HG03280 (cell line): Measurements from ENCODE around the gene FEM1C.

Experiments
- ATAC-seq: cut with Tn5 transposase; IDR thresholded peaks from one replicate; pipeline ENCODE4 v1.9.1; 2021; ENCODE audit warnings: mild to moderate bottlenecking, moderate library complexity; ENCODE audit not compliant: unreplicated experiment

Gene FEM1C

GRCh38 chr5:115544436-115545350 lies at the start of gene FEM1C:
Gene FEM1C, minus strand, starts transcription at chr5:115544775. Its CDS starts 1,282 bp downstream, at chr5:115543493.
- peak; percentile 96 for ATAC-seq

- ATAC-seq: no peak
These were observed 44.5 kb upstream of the FEM1C start for GRCh38 chr5:115589043-115589442.

- ATAC-seq: no peak
These were observed 44.1 kb upstream of the FEM1C start for GRCh38 chr5:115588640-115589039.

DNA sequence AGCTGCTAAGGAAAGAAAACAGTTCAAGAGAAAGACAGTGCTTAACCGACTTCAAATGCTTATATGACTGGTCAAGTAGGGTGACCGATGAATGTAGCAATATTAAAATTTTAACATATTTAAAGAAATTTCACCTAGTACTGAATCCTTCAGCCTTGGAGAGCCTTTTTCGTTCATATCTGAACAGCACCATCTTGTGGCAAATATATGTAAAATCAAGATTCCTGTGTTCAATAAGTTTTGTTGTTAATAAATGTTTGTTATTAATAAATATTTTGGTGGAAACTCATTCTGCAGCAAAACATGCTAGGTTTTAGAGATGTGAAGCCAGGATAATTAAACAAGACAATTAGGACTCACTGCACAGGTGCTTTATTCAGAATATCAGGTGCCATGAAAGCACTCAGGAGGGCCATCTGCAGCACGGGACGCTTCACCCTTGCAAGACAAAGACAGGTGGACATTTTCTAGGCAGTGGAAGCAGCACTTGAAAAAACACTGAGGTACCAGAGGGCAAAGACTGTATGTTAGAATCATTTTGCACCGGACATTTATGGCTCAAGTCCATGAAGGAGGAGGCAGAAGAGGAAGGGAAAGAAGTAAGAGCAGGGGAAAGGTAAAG lies 42.1 kb upstream of the FEM1C start:
- no peak for ATAC-seq

DNA sequence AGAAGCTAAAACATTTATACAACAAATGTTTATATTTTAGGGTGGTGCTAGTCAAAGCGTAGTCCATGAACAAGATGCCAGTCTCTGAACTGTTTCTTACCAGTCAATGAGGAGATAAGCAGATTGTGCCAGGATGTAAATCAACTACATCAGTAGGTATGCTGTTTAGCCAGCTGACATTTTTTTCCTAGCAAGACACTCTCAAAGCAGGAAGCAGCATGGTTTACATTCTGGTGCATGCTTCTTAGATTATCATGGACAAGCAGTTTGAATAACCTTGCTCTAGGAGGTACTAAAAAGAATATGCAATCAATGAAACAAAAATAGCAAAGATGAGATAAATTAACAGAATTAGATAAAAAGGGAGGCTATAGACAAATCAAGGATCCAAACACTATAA lies 40.7 kb upstream of the FEM1C start:
- ATAC-seq: no peak

- ATAC-seq: no peak
These were observed 39.9 kb upstream of the FEM1C start for GRCh38 chr5:115584501-115584900.

DNA sequence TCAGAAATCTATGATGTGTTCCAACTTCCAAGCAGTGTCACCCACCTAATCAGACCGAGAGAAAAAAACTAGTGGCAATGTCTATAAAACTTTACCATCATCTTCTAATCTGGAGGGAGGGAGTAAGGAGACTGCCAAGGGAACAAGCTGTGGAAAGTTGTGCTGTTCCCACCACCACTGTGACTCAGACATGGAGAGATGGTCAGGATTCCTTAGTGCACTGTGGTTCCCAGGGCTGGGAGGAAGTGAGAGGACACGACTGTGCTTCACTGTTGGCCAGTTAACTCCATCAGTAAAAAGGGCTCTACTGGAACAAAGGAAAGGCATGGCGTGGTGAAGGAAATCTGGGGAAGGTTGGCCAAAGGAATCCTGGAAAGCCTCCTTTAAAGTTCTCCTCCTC lies 38.9 kb upstream of the FEM1C start:
- no peak for ATAC-seq

DNA sequence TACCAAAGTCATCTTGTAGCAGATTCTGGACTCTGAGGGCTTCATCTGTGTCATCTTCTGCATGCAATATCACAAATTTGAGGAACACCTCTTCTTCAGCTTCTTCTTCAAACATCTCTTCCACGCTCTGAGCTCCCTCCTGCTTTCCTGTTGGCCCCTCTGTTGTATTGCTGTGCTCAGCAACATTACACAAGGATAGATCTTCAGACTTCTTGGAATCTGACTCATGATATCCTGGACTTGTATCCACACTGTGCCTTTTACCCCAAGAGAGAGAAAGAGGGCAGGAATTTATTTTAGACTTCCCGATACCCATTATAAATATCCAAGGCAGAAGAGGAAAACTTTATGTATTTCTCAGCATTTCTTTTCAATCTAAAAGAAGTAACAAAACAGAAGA lies 36.4 kb upstream of the FEM1C start:
- no peak for ATAC-seq

DNA sequence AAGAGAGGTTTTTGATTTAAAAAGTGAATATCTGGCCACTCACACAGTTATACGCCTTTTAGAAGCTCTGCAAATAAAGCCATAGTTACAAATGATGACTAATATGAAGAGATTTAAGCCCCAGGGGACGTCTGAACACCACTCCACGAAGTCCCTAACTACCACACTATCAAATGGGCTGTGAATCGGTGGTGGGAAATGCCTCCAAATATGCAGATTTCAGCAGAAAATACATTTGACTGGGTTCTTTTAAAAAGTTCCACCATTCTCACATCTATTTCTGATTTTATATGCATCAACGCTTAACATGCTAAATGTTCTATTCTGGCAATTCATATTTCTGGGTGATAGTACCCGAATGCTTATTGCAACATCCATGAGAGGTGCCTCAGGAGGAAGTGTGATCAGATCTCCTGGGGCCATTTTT lies 35.2 kb upstream of the FEM1C start:
- ATAC-seq: peak; percentile 38

GRCh38 chr5:115579216-115579615 lies 34.6 kb upstream of the FEM1C start:
- no peak for ATAC-seq

- peak; percentile 58 for ATAC-seq
These were observed 34.1 kb upstream of the FEM1C start for GRCh38 chr5:115578657-115579056.

DNA sequence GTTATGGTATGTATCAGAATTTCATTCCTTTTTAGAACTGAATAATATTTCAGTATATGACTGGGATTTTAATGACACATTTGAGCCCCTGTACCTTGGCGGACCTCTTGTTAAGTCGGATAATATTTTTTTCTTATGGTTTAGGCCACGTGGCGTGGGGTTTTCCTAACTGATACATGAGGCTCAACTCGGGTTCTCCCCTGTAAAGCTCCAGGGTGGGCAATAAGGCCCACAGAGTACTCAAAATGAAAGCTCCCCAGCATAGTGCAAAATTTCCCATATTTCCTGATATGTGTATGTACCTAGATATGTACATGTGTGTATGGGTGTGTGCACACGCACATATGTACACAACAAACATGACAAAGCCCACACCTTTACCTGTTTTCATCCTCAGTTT lies 33.2 kb upstream of the FEM1C start:
- no peak for ATAC-seq

GRCh38 chr5:115577329-115577728 lies 32.8 kb upstream of the FEM1C start:
- no peak for ATAC-seq

DNA sequence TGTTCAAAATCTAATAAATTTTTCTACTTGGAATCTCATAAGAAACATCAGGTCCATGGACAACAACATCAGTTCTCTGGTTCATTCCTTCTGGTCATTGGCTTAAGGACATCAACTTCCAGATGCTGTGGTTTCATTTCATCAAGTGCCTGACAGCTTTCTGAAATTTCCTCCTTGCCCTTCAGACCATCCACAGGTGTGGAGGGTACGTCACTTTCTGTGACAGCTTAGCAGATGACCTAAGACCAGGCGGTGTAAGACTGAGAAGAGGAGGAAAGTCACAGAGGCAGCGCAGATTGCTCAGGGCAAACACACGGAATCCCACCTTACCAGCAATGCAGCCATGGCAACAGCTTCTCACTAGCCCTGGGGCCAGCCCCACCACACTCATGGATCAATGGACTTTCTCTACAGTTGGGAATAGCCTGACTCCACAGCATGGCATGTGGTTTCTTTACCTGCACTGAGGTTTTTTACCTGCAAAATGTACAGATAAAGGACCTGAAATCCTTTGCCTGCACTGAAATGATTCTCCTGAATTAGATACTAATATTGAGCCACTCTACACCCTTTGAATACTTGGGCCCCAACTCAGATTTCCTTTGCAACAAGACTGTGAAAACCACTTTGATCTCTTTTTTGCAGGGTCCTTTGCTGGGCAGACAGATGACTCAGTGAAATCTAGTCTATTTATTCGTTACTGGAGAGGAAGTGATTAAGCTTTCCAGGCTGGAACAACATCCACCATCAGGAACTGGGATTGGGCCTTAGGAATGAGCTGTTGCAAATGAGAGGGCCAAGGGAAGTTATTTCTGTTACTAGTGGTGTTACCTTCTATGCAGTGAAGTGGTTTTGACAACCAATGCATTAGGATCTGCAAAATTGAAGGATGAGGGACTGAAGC lies 30.8 kb upstream of the FEM1C start:
- peak; percentile 56 for ATAC-seq

GRCh38 chr5:115573133-115573532 lies 28.6 kb upstream of the FEM1C start:
- no peak for ATAC-seq

GRCh38 chr5:115571441-115571878 lies 26.9 kb upstream of the FEM1C start:
- no peak for ATAC-seq

- no peak for ATAC-seq
These were observed 24.1 kb upstream of the FEM1C start for GRCh38 chr5:115568668-115569067.

- ATAC-seq: no peak
These were observed 20.7 kb upstream of the FEM1C start for GRCh38 chr5:115565233-115565632.

DNA sequence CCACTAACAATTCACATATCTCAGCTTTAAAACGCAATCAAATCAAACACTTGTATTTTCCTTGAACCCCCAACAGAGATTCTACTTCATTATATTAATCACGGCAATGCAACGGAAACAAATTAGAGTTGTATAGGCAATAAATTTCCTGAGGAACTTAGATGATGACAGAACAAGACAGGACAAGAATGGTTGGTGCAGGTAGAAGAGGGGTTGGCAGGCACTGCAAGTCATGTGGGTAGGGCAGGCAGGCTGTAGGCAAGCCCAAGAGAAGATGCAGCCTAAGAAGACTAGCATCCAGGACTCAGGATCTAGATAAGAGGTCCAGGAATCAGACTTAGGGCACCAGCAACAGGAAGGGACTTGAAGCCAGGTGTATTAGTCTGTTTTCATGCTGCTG lies 16.6 kb upstream of the FEM1C start:
- no peak for ATAC-seq

GRCh38 chr5:115559524-115559923 lies 14.9 kb upstream of the FEM1C start:
- no peak for ATAC-seq

DNA sequence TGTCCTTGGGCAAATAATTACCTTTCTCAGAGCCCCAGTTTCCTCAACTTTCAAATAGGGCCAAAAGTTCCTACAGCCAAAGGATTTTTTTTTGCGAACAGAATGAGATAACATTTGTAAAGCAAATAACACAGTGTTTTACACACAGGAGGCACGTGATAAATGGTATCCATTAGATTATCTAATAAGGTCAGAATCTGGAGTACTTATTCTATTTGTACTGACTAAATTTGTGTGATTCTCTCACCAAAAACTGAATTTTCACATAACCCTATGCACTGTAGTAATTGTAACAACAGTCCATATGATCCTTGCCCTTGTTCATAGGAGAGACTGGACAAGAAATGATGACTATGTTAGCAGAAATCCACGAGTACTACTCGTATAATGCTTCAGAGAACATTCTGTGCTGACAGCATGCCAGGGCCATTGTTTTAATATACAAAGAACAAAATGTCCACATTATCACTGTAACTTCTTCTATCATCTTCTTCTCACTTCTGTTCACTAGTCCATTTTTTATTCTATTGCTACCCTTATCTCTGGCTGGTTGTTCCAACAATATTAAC lies 13.9 kb upstream of the FEM1C start:
- ATAC-seq: no peak
